OCI-LY3 (cell line): ENCODE measurements around the gene RYK.

Experiments
- EZH2phosphoT487 ChIP-seq: fragments of 200-600 bp; shearing (Covaris generic); IDR thresholded peaks from 2 replicates; pipeline ENCODE4 v1.6.1; 2018; ENCODE audit warnings: antibody characterized with exemption, mixed run types, low read depth
- TF ChIP-seq, protein P1 (sequence below): fragments of 200-600, 300-600 bp; sonication (generic); IDR thresholded peaks from 2 replicates; pipeline ENCODE4 v1.5.1; 2014; ENCODE audit warnings: antibody characterized with exemption, low read length, low read depth

DNA sequence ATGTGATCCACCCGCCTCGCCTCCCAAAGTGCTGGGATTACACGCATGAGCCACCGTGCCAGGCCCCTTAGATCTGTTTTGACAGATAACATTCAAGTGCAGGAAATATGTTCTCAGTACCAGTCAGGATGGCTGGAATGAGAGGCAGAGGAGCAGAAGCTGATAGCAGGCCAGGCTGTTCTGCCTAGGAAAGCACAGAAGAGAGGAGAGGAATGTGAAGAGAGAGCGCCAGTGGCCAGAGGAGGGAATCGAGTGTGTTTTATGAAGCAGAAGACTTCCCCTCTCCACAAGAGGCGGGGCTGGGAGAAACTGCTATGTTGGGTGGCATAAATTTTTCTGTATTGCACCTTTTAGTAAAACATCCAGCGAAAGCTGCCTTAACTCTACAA lies 32.0 kb upstream of the RYK start:
- TF ChIP-seq, protein P1, sequence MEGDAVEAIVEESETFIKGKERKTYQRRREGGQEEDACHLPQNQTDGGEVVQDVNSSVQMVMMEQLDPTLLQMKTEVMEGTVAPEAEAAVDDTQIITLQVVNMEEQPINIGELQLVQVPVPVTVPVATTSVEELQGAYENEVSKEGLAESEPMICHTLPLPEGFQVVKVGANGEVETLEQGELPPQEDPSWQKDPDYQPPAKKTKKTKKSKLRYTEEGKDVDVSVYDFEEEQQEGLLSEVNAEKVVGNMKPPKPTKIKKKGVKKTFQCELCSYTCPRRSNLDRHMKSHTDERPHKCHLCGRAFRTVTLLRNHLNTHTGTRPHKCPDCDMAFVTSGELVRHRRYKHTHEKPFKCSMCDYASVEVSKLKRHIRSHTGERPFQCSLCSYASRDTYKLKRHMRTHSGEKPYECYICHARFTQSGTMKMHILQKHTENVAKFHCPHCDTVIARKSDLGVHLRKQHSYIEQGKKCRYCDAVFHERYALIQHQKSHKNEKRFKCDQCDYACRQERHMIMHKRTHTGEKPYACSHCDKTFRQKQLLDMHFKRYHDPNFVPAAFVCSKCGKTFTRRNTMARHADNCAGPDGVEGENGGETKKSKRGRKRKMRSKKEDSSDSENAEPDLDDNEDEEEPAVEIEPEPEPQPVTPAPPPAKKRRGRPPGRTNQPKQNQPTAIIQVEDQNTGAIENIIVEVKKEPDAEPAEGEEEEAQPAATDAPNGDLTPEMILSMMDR = no peak
- no peak for TF ChIP-seq EZH2phosphoT487
